GM12892 (cell line): ENCODE results near the gene HTR4.

ENCODE experiments used
- POLR2A ChIP-seq: IDR thresholded peaks from 2 replicates; pipeline ENCODE4 v1.6.1; 2011; ENCODE audit warnings: low read depth, low read length, control low read depth
- POLR2AphosphoS5 ChIP-seq: IDR thresholded peaks from 2 replicates; pipeline ENCODE4 v1.6.1; 2011; ENCODE audit warnings: low read depth, low read length, control low read depth
- TAF1 ChIP-seq: IDR thresholded peaks from 2 replicates; pipeline ENCODE4 v1.6.1; 2011; ENCODE audit warnings: low read depth, mild to moderate bottlenecking, control low read depth, low read length, borderline replicate concordance

DNA sequence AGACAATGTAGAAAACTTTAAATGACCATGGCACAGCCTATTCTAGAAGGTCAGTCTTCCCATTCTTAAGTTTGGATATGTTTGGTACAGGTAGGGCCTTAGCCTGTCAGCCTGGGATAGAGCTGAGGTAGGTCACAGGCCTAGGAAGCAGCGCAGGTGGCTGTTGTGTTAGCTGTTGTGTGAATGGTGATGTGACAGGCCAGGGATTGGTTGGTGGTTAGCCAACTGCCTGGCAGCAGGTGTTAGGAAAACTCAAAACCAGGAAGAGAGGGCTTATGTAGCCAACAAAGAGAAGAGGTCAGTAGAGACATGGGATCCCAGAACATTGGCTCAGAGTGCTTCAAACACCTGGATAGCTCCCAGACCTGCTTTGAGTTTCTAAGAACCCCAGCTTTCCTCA is 186.4 kb downstream of the HTR4 start:
- TF ChIP-seq POLR2A (no peak), TAF1 (no peak), POLR2AphosphoS5 (no peak)
